22Rv1 (cell line): ENCODE data around the gene BABAM2.

ENCODE experiments used
- CTCF ChIP-seq: fragments of 450-650 bp; IDR thresholded peaks from 2 replicates; pipeline ENCODE4 v1.5.1; 2017; ENCODE audit warnings: mild to moderate bottlenecking
- ZFX ChIP-seq: fragments of 450-650 bp; IDR thresholded peaks from 2 replicates; pipeline ENCODE4 v1.6.1; 2017; ENCODE audit warnings: antibody characterized with exemption, borderline replicate concordance

GRCh38 chr2:27920148-27920885, 29.8 kb downstream of the BABAM2 start:
- no peak for TF ChIP-seq CTCF
- TF ChIP-seq ZFX: no peak
